Lung (tissue), 12 donors: ENCODE results near the gene TMEM250. TPM values are rescaled to one million over a fixed set of nuclear protein-coding genes. Genes with fewer than 3 reads are reported as not detected.

Experiments
- ATAC-seq: fragments of 200-7000 bp; cut with Tn5 transposase; one replicate; pipeline ENCODE4 v1.9.1; 2020; ENCODE audit warnings: moderate number of reproducible peaks; ENCODE audit not compliant: insufficient read depth, low FRiP score
- DNase-seq, 3 donors: peaks; one replicate each; pipeline ENCODE4 v3.0.0-alpha.2; 2013 to 2017
- H3K27ac ChIP-seq, 2 donors: one replicate each; pipeline ENCODE4 v1.5.1; 2013; ENCODE audit warnings: mild to moderate bottlenecking in 2 of 2, moderate library complexity in 2 of 2, control low read depth in 1 of 2, inconsistent platforms in 1 of 2, low read depth in 1 of 2, low read length in 1 of 2
- H3K27me3 ChIP-seq, 3 donors: one replicate each; pipeline ENCODE4 v1.5.1; 2013; ENCODE audit warnings: low read length in 2 of 3; ENCODE audit not compliant: control insufficient read depth in 3 of 3, insufficient read depth in 3 of 3
- H3K36me3 ChIP-seq, 4 donors: one replicate each; pipeline ENCODE4 v1.5.1; 2013; ENCODE audit warnings: low read length in 4 of 4, mild to moderate bottlenecking in 1 of 4, moderate library complexity in 1 of 4; ENCODE audit not compliant: control insufficient read depth in 4 of 4, insufficient read depth in 4 of 4
- H3K4me1 ChIP-seq, 5 donors: one replicate each; pipeline ENCODE4 v1.5.1; 2013; ENCODE audit warnings: low read length in 5 of 5, mild to moderate bottlenecking in 2 of 5, moderate library complexity in 1 of 5; ENCODE audit not compliant: control insufficient read depth in 5 of 5, insufficient read depth in 5 of 5
- H3K4me3 ChIP-seq: one replicate; pipeline ENCODE4 v1.5.1; 2013; ENCODE audit warnings: mild to moderate bottlenecking, control low read depth, moderate library complexity
- H3K9ac ChIP-seq, 2 donors: one replicate each; pipeline ENCODE4 v1.5.1; 2013; ENCODE audit warnings: low read length in 2 of 2, control low read depth in 1 of 2; ENCODE audit not compliant: insufficient read depth in 1 of 2
- H3K9me3 ChIP-seq, 4 donors: one replicate each; pipeline ENCODE4 v1.5.1; 2013; ENCODE audit warnings: low read length in 3 of 4, mild to moderate bottlenecking in 1 of 4, moderate library complexity in 1 of 4; ENCODE audit not compliant: control insufficient read depth in 4 of 4, insufficient read depth in 3 of 4
- WGBS, 2 donors: extraction: QIAGEN DNeasy Blood & Tissue Kit; methylation state at CpG; one replicate each; pipeline ENCODE4 v1.1.7; 2013; 5-methylcytosine and 5-hydroxymethylcytosine counted together
- polyA plus RNA-seq, 2 donors: library from polyadenylated mRNA; stranded (reverse); fragments of 200-250 nt; gene quantifications; one replicate each; pipeline ENCODE4 v1.2.1, GENCODE V29; 2013
- total RNA-seq, 2 donors: library from RNA; depleted of rRNA in 1 of 2; stranded (reverse); fragments of >200 nt in 1 of 2; gene quantifications; one replicate each; pipeline ENCODE4 v1.2.1, GENCODE V29; 2014 to 2021
- TF ChIP-seq, protein P1 (sequence below): IDR thresholded peaks from 2 replicates; pipeline ENCODE4 v1.5.1; 2012; ENCODE audit warnings: mild to moderate bottlenecking; ENCODE audit errors: control extremely low read depth, extremely low read depth
- donor health status: control.
- donor health status: control.
- donor health status: Bipolar disorder and iron deficiency.
- donor health status: healthy.
- donor health status: DM: yes; HTN: yes; CAD: no.

The TMEM250 gene
- total and polyA plus RNA-seq, 4 donors, result 13.0 to 47.9 (median 27.2) TPM

GRCh38 chr9:136079211-136079915 is 39.3 kb downstream of the TMEM250 start:
- H3K27me3 ChIP-seq, result no peaks in the 10 kb centered on the region
- WGBS, 2 donors, result 45 to 53% methylated on average over 16 of the region's 16 CpGs
- no peak overlapping the region for H3K9ac ChIP-seq
- DNase-seq (no peak), ATAC-seq (no peak)
- no peaks in the 10 kb centered on the region for H3K9me3 ChIP-seq
- H3K36me3 ChIP-seq, result peaks cover 0 to 15% (median 0%) of the 10 kb centered on the region in 4 donors
- H3K27ac ChIP-seq, result peak overlapping the region in 1 of 2 donors; percentile 13
- peaks cover 0 to 29% (median 14%) of the 10 kb centered on the region in 5 donors for H3K4me1 ChIP-seq
- TF ChIP-seq, protein P1, sequence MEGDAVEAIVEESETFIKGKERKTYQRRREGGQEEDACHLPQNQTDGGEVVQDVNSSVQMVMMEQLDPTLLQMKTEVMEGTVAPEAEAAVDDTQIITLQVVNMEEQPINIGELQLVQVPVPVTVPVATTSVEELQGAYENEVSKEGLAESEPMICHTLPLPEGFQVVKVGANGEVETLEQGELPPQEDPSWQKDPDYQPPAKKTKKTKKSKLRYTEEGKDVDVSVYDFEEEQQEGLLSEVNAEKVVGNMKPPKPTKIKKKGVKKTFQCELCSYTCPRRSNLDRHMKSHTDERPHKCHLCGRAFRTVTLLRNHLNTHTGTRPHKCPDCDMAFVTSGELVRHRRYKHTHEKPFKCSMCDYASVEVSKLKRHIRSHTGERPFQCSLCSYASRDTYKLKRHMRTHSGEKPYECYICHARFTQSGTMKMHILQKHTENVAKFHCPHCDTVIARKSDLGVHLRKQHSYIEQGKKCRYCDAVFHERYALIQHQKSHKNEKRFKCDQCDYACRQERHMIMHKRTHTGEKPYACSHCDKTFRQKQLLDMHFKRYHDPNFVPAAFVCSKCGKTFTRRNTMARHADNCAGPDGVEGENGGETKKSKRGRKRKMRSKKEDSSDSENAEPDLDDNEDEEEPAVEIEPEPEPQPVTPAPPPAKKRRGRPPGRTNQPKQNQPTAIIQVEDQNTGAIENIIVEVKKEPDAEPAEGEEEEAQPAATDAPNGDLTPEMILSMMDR, result no peak
- no peak overlapping the region for H3K4me3 ChIP-seq

DNA sequence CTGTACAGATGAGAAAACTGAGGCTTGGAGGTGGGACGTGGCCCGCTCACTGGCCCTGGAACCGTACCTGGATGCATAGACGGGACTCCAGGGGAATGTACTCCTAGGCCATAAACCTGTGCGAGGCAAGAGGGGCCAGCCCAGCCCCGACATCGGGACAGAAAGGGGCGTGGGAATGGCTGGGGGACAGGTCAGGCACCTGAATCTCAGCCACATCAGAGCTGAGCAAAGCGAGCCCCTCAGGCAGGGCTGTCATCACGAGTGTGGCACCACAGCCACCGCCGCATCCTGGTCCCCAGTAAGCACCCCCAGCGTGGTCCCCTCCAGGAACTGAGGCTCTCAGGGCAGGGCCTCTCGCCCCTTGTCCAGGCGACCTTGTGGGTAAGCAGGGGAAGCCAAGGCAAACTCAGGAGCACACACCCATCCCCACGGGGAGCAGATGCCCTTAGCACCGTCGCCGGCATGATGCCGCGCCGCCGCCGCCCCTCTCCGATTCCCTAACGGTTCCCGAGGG is 40.1 kb downstream of the TMEM250 start:
- H3K36me3 ChIP-seq, result peaks cover 0 to 15% (median 0%) of the 10 kb centered on the region in 4 donors
- H3K9ac ChIP-seq, result no peak overlapping the region
- ATAC-seq, result no peak
- WGBS, 2 donors, result 88 to 89% methylated on average over 27 of the region's 27 CpGs
- no peak overlapping the region for H3K4me3 ChIP-seq
- no peaks in the 10 kb centered on the region for H3K27me3 ChIP-seq
- TF ChIP-seq, protein P1, result no peak
- no peaks in the 10 kb centered on the region for H3K9me3 ChIP-seq
- H3K4me1 ChIP-seq, result peaks cover 0 to 29% (median 14%) of the 10 kb centered on the region in 5 donors
- no peak overlapping the region for H3K27ac ChIP-seq
- no peak for DNase-seq

- ATAC-seq, result no peak
- 91 to 95% methylated on average over 12 of the region's 12 CpGs for WGBS, 2 donors
- TF ChIP-seq, protein P1, result no peak
- peaks cover 0 to 13% (median 0%) of the 10 kb centered on the region in 4 donors for H3K36me3 ChIP-seq
- peaks cover 0 to 29% (median 14%) of the 10 kb centered on the region in 5 donors for H3K4me1 ChIP-seq
- no peaks in the 10 kb centered on the region for H3K9me3 ChIP-seq
- H3K4me3 ChIP-seq, result no peak overlapping the region
- DNase-seq, result no peak
- H3K27ac ChIP-seq, result no peak overlapping the region
- no peak overlapping the region for H3K9ac ChIP-seq
- H3K27me3 ChIP-seq, result no peaks in the 10 kb centered on the region
These were observed 40.7 kb downstream of the TMEM250 start for GRCh38 chr9:136078024-136078423.
